ENCODE data around the gene NCKAP5L.
A peak's percentile ranks its signal among the peaks of the same experiment; 100 is the strongest.
"Not testable (repeated sequence)": the region's sequence is repeated elsewhere in the genome, so short reads cannot be mapped to it uniquely, and the experiment has no call there.

Gene NCKAP5L

DNA sequence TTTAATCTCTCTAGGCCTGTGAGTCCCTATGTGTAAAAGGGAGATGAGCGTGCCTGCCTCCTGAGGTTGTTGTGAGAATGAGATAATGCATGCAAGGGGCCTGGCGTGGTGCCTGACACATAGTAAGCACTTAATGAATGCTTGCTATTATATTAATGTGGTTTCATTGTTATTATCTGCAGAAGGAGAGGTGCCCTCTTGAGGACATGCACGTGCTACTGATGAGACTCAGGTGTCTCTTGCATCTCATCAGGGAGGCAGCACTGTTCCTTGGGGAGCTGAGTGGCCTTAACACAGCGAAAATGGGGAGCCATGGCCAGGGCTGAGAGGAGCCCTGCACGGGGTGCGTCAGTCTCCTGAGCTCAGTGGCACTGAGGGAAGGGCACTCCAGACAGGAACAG lies 44.6 kb upstream of the NCKAP5L start:
- TF ChIP-seq, protein P1, sequence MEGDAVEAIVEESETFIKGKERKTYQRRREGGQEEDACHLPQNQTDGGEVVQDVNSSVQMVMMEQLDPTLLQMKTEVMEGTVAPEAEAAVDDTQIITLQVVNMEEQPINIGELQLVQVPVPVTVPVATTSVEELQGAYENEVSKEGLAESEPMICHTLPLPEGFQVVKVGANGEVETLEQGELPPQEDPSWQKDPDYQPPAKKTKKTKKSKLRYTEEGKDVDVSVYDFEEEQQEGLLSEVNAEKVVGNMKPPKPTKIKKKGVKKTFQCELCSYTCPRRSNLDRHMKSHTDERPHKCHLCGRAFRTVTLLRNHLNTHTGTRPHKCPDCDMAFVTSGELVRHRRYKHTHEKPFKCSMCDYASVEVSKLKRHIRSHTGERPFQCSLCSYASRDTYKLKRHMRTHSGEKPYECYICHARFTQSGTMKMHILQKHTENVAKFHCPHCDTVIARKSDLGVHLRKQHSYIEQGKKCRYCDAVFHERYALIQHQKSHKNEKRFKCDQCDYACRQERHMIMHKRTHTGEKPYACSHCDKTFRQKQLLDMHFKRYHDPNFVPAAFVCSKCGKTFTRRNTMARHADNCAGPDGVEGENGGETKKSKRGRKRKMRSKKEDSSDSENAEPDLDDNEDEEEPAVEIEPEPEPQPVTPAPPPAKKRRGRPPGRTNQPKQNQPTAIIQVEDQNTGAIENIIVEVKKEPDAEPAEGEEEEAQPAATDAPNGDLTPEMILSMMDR (conservative IDR thresholded peaks at IDR 0.05; ENCODE audit: low read length), result no peak
- no peak for DNase-seq (ENCODE audit: low read depth)
- H3K4me3 ChIP-seq (ENCODE audit: low read length), result no peak overlapping the region

DNA sequence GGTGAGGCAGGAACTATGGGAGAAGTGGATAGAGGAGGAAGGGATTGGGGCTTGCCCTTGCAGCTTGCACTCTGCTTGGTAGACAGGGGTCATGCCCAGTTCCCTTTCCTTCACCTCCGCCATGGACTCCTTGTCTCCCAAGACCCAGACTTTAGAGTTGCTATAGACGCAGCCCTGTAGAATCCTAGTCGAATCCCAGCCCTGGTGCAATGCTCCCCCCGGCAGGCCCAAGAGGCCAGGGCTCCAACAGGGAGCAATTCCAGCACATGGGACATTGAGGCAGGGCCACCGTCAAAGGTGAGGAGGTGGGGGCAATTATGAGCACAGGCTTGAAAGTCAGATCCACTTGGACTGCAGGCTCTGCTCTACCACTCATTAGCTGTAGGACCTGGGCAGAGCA lies 44.2 kb upstream of the NCKAP5L start:
- H3K4me3 ChIP-seq (ENCODE audit: low read length), result no peak overlapping the region
- DNase-seq (ENCODE audit: low read depth), result no peak
- TF ChIP-seq, protein P1 (conservative IDR thresholded peaks at IDR 0.05; ENCODE audit: low read length), result no peak

DNA sequence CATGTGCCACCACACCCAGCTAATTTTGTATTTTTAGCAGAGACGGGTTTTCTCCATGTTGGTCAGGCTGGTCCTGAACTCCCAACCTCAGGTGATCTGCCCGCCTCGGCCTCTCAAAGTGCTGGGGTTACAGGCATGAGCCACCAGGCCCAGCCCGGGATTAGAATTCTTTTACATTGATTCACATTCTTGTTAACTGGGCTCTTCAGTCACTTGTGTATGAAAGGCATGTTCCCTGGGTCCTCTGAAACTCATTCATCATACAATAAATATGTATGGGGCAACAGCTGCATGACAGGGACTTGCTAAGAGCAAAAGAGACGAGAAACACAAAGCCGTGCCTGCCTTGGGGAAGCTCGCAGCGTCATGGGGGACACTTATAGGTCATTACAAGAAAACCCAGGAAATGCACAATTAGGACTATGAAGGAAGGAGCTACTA lies 43.6 kb upstream of the NCKAP5L start:
- DNase-seq (ENCODE audit: low read depth); H3K4me3 ChIP-seq (ENCODE audit: low read length): not testable (repeated sequence)

DNA sequence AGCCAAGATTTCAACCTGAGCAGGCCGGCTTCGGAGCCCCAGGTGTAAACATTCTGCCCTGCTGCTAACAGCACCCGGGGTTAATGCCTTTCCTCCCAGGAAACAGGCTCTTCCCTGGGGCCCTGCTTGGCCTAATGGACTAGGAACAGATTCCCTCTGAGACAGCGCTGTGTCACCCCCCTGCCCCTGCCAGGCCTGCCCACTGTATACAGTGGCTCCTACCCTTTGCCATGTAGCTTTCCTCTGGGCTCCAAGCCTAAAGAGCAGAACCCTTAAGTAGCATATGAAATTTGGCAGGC lies 43.0 kb upstream of the NCKAP5L start:
- H3K4me3 ChIP-seq (ENCODE audit: low read length), result no peak overlapping the region
- DNase-seq (ENCODE audit: low read depth), result no peak

DNA sequence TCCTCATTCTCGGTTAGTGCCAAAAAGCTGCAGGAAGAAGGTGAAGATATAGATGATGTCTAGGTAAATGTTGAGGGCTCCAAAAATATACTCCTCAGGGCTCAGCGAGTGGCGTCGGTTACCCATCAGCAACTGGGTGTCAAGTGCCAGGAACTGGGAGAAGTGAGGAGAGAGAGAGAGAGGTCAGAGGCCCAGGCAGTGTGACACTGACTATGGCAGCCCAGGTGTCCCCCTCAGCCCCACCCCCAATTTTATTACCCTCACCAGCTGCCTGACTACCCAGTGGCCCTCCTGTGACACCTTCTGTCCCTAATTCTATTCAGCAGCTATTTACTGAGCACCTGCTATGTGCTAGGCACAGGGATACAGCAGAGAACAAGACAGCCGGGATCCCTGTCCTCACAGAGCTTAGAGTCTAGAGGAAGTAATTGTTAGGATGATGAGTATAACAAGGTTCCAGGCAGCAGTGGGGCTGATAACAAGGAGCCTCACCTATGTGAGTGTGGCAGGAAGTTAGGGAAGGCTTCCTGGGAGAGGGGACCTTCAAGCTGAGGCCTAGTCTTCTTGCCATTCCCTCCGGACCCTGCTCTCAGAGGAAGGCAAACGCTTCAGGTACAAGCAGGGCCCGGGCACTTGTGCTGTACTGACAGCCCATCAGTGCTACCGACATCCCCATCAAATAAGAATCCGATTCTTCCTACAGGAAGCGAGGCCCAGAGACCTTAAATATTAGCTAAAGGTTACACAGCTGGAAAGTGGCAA lies 42.5 kb upstream of the NCKAP5L start:
- no peak overlapping the region for H3K4me3 ChIP-seq (ENCODE audit: low read length)
- TF ChIP-seq, protein P1 (conservative IDR thresholded peaks at IDR 0.05; ENCODE audit: low read length), result no peak
- no peak for DNase-seq (ENCODE audit: low read depth)

More for the DNA sequence above, 43.0 kb upstream of the NCKAP5L start:
- TF ChIP-seq, protein P1 (conservative IDR thresholded peaks at IDR 0.05; ENCODE audit: low read length), result no peak

DNA sequence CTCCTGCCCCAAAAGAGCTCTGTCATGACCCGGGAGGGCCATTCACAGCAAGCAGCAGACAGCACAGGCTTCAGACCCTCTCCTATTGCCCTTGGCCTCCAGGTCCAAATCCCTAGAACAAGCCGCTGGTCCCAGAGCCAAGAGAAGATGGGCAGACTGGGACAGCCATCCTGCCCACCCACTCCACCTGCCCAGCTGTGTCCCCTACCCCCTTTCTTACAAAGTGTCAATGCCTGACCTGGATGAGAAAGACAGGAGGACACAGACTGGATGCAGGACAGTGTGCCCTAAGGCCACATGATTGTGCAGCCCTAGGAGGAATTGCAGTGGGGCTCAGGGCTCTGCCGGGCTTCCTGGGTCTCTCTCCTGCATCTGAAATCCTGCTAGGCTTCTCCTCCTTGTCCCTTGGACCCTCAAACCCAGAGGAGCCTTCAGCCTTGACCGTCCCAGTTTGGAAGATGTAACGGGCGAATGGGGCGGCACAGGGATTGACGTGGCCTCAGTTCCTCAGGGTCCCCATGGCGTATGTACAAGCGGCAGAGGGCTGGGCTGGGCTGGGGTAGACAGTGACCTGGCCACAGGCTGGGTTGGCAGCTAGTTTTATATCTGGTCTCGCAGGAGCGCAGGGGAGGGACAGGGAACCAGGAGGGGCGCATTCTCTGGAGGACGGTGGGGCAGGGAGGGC lies 41.7 kb upstream of the NCKAP5L start:
- TF ChIP-seq, protein P1 (conservative IDR thresholded peaks at IDR 0.05; ENCODE audit: low read length), result no peak
- no peak overlapping the region for H3K4me3 ChIP-seq (ENCODE audit: low read length)
- no peak for DNase-seq (ENCODE audit: low read depth)

DNA sequence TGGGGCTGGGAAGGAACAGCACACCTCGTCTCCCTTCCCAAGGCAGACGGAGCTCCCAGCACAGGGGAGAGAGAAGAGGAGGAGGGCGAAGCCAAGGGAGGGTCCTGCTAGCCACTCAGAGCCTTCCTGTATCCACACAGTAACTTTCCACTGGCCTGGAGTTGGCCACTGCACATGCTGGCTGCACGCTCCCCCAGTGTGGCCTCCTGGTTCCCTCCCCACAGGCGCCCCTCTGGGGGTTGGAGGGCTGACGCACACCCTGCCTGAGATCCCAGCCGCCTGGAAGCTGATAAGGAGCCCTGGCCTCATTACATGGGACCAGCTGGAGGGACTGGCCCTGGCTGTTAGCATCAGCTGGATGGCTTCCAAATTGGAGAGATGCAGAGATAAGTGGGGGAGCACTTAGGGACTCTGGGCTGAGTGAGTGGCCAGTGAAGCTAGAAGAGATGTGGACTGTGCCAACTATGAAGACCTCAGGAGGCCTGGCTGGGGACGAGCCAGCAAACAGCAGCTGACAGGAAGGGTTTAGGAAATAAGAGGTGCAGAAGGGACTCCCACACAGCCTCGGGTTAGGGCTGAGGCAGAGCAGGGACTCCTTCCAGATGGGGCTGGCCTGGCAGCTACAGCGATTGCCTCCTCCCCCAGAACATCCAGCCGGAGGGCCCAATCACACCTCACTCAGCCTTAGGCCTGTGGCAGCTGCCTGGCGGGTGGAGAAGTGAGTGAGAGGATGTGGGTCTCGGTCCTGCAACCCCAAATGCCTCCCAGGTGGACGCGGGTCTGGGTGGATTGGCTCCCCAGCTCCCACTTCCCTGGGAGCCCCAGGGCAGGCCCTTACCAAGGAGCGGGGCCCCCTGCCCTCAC lies 41.0 kb upstream of the NCKAP5L start:
- DNase-seq (ENCODE audit: low read depth), result peak; percentile 79
- TF ChIP-seq, protein P1 (conservative IDR thresholded peaks at IDR 0.05; ENCODE audit: low read length), result no peak
- H3K4me3 ChIP-seq (ENCODE audit: low read length), result no peak overlapping the region

Data from AG10803 (cell line).